ENCODE data around the gene GPR26. TPM values are rescaled to one million over a fixed set of nuclear protein-coding genes. Genes with fewer than 3 reads are reported as not detected.

The GPR26 gene
- total RNA-seq, 2 donors from 2014 or later = not detected

GRCh38 chr10:123665491-123666286 is 466 bp upstream of the GPR26 start:
- no peak for DNase-seq (ENCODE audit: low spot score)
- TF ChIP-seq CTCF (IDR thresholded peaks at IDR 0.05) = no peak
- Histone ChIP-seq H3K27me3 (no peaks in the 10 kb centered on the region), H3K9me3 (peaks cover 0 to 11% of the 10 kb centered on the region in 2 donors), H3K4me3 (no peak overlapping the region), H3K36me3 (no peaks in the 10 kb centered on the region), H3K4me1 (no peaks in the 10 kb centered on the region), H3K27ac (no peak overlapping the region)

GRCh38 chr10:123669886-123670285 is 3.7 kb downstream of the GPR26 start:
- H3K9me3 ChIP-seq = no peaks in the 10 kb centered on the region
- no peaks in the 10 kb centered on the region for H3K4me1 ChIP-seq
- H3K36me3 ChIP-seq = no peaks in the 10 kb centered on the region
- TF ChIP-seq CTCF (IDR thresholded peaks at IDR 0.05) = no peak
- no peak overlapping the region for H3K4me3 ChIP-seq
- no peak overlapping the region for H3K27ac ChIP-seq
- no peak for DNase-seq (ENCODE audit: low spot score)
- no peaks in the 10 kb centered on the region for H3K27me3 ChIP-seq

- no peak for DNase-seq (ENCODE audit: low spot score)
- H3K36me3 ChIP-seq = no peaks in the 10 kb centered on the region
- no peak for TF ChIP-seq CTCF (IDR thresholded peaks at IDR 0.05)
- H3K27ac ChIP-seq = no peak overlapping the region
- H3K4me1 ChIP-seq = no peaks in the 10 kb centered on the region
- no peaks in the 10 kb centered on the region for H3K27me3 ChIP-seq
- H3K4me3 ChIP-seq = no peak overlapping the region
- no peaks in the 10 kb centered on the region for H3K9me3 ChIP-seq
These were observed 7.0 kb downstream of the GPR26 start for GRCh38 chr10:123673198-123673597.

- no peaks in the 10 kb centered on the region for H3K27me3 ChIP-seq
- no peaks in the 10 kb centered on the region for H3K4me1 ChIP-seq
- DNase-seq (ENCODE audit: low spot score) = no peak
- H3K9me3 ChIP-seq = no peaks in the 10 kb centered on the region
- no peak overlapping the region for H3K4me3 ChIP-seq
- H3K36me3 ChIP-seq = no peaks in the 10 kb centered on the region
- no peak for TF ChIP-seq CTCF (IDR thresholded peaks at IDR 0.05)
- H3K27ac ChIP-seq = no peak overlapping the region
These were observed 8.6 kb downstream of the GPR26 start for GRCh38 chr10:123674741-123675140.

GRCh38 chr10:123675811-123676210 is 9.7 kb downstream of the GPR26 start:
- no peak overlapping the region for H3K4me3 ChIP-seq
- H3K36me3 ChIP-seq = no peaks in the 10 kb centered on the region
- H3K9me3 ChIP-seq = no peaks in the 10 kb centered on the region
- H3K27ac ChIP-seq = no peak overlapping the region
- no peak for TF ChIP-seq CTCF (IDR thresholded peaks at IDR 0.05)
- no peaks in the 10 kb centered on the region for H3K4me1 ChIP-seq
- no peaks in the 10 kb centered on the region for H3K27me3 ChIP-seq
- no peak for DNase-seq (ENCODE audit: low spot score)

GRCh38 chr10:123677556-123677955 is 11.4 kb downstream of the GPR26 start:
- H3K27me3 ChIP-seq = no peaks in the 10 kb centered on the region
- no peaks in the 10 kb centered on the region for H3K4me1 ChIP-seq
- H3K4me3 ChIP-seq = no peak overlapping the region
- no peak overlapping the region for H3K27ac ChIP-seq
- no peak for TF ChIP-seq CTCF (IDR thresholded peaks at IDR 0.05)
- no peaks in the 10 kb centered on the region for H3K36me3 ChIP-seq
- no peaks in the 10 kb centered on the region for H3K9me3 ChIP-seq
- no peak for DNase-seq (ENCODE audit: low spot score)

All from right atrium auricular region (tissue), 2 donors.